C4-2B (cell line): ENCODE measurements around the gene FOLR1.

Experiments
- CTCF ChIP-seq: fragments of 450-650 bp; conservative IDR thresholded peaks from 2 replicates; pipeline ENCODE4 v1.5.1; 2017; ENCODE audit warnings: mild to moderate bottlenecking
- ZFX ChIP-seq: fragments of 450-650 bp; IDR thresholded peaks from 2 replicates; pipeline ENCODE4 v1.6.1; 2017

GRCh38 chr11:72244060-72244360, 52.1 kb downstream of the FOLR1 start, which contains the start of gene PHOX2A:
- TF ChIP-seq CTCF (no peak), ZFX (no peak)
